ENCODE measurements around the gene ZNF592.
"Not testable (repeated sequence)": the region's sequence is repeated elsewhere in the genome, so short reads cannot be mapped to it uniquely, and the experiment has no call there.

Gene ZNF592

GRCh38 chr15:84736375-84736774, 12.0 kb upstream of the ZNF592 start:
- DNase-seq = no peak
- intact Hi-C loops (cut with DNase I) = no loop called here

- intact Hi-C loops (cut with DNase I) = no loop called here
These were observed 11.4 kb upstream of the ZNF592 start for GRCh38 chr15:84737005-84737404.

GRCh38 chr15:84740691-84741090, 7.7 kb upstream of the ZNF592 start:
- DNase-seq = no peak
- intact Hi-C loops (cut with DNase I) = no loop called here

More at GRCh38 chr15:84737005-84737404, 11.4 kb upstream of the ZNF592 start:
- no peak for DNase-seq

GRCh38 chr15:84741121-84741520, 7.3 kb upstream of the ZNF592 start:
- intact Hi-C loops (cut with DNase I) = no loop called here
- no peak for DNase-seq

GRCh38 chr15:84747416-84748273, 747 bp upstream of the ZNF592 start:
- DNase-seq = peak in 38 of 42 donors; percentile 34 to 84 (median 68)
- intact Hi-C loops (cut with DNase I) = loop anchor here (5.0 kb wide), 3 partner anchors 35 to 115 kb away; partner anchors contain the start of gene WDR73

- DNase-seq = peak in 16 of 42 donors; percentile 4 to 41 (median 17)
- intact Hi-C loops (cut with DNase I) = loop anchor here (5.0 kb wide), 3 partner anchors 37 to 117 kb away; partner anchors contain the start of gene WDR73
These were observed 959 bp downstream of the ZNF592 start for GRCh38 chr15:84749111-84749991.

- no peak for DNase-seq
- intact Hi-C loops (cut with DNase I) = no loop called here
These were observed 2.2 kb downstream of the ZNF592 start for GRCh38 chr15:84750583-84751092.

- DNase-seq; intact Hi-C loops (cut with DNase I): not testable (repeated sequence)
These were observed 3.3 kb downstream of the ZNF592 start for GRCh38 chr15:84751721-84752120.

GRCh38 chr15:84752195-84752594, 3.8 kb downstream of the ZNF592 start:
- DNase-seq = no peak
- intact Hi-C loops (cut with DNase I) = no loop called here

GRCh38 chr15:84752700-84753099, 4.3 kb downstream of the ZNF592 start:
- intact Hi-C loops (cut with DNase I) = no loop called here
- no peak for DNase-seq

GRCh38 chr15:84754889-84755288, 6.5 kb downstream of the ZNF592 start:
- intact Hi-C loops (cut with DNase I); DNase-seq: not testable (repeated sequence)

GRCh38 chr15:84755736-84756527, 7.5 kb downstream of the ZNF592 start:
- DNase-seq = no peak
- intact Hi-C loops (cut with DNase I) = no loop called here

- no peak for DNase-seq
- intact Hi-C loops (cut with DNase I) = no loop called here
These were observed 10.6 kb downstream of the ZNF592 start for GRCh38 chr15:84759018-84759417.

- no peak for DNase-seq
- intact Hi-C loops (cut with DNase I) = no loop called here
These were observed 11.8 kb downstream of the ZNF592 start for GRCh38 chr15:84760219-84760618.

- DNase-seq = no peak
These were observed 13.3 kb downstream of the ZNF592 start for GRCh38 chr15:84761607-84762131.

GRCh38 chr15:84762840-84763572, 14.6 kb downstream of the ZNF592 start:
- intact Hi-C loops (cut with DNase I) = no loop called here
- DNase-seq = no peak

More at GRCh38 chr15:84761607-84762131, 13.3 kb downstream of the ZNF592 start:
- intact Hi-C loops (cut with DNase I) = no loop called here

- intact Hi-C loops (cut with DNase I) = no loop called here
- DNase-seq = no peak
These were observed 16.2 kb downstream of the ZNF592 start for GRCh38 chr15:84764585-84764984.

GRCh38 chr15:84764989-84765388, 16.6 kb downstream of the ZNF592 start:
- intact Hi-C loops (cut with DNase I) = no loop called here
- DNase-seq = no peak

Measured in head of caudate nucleus (tissue), 42 donors.